GM18499 (cell line): Measurements from ENCODE around the gene TM2D1.
"Not testable (repeated sequence)": the region's sequence is repeated elsewhere in the genome, so short reads cannot be mapped to it uniquely, and the experiment has no call there.

Experiments used
- ATAC-seq: cut with Tn5 transposase; IDR thresholded peaks from one replicate; pipeline ENCODE4 v1.9.1; 2021; ENCODE audit warnings: moderate number of reproducible peaks; ENCODE audit not compliant: insufficient read depth, unreplicated experiment

Gene TM2D1

DNA sequence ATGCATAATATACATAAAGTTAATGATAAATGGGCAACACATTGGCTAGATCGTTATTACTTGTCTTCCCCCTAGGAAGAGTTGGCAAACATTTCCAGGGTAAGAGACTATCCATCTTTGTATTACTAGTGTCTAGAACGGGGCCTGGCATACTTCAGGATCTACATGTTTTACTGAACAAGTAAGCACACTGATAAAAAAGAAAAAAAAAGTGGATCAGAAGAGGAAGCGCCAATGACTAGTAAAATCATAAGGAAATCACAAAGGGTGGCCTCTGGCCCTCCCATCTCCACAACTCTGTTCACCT is 482 bp downstream of the TM2D1 start:
- ATAC-seq = no peak

GRCh38 chr1:61718996-61719663 is 5.8 kb downstream of the TM2D1 start:
- ATAC-seq = not testable (repeated sequence)

- ATAC-seq = no peak
These were observed 13.0 kb downstream of the TM2D1 start for GRCh38 chr1:61711969-61712368.

DNA sequence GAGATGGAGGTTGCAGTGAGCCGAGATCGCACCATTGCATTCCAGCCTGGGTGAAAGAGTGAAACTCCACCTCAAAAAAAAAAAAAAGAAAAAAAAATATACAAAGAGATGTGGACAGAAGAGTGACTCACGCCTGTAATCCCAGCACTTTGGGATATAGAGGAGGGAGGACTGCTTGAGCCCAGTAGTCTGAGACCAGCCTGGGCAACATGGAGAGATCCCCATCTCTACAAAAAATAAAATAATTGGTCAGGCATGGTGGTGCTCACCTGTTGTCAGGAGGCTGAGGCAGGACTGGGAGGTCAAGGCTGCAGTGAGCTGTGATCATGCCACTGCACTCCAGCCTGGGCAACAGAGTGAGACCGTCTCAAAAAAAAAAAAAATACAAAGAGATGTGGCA is 13.7 kb downstream of the TM2D1 start:
- ATAC-seq = not testable (repeated sequence)

GRCh38 chr1:61709908-61710289 is 15.0 kb downstream of the TM2D1 start:
- ATAC-seq = no peak

- no peak for ATAC-seq
These were observed 15.7 kb downstream of the TM2D1 start for GRCh38 chr1:61708953-61709907.

- no peak for ATAC-seq
These were observed 24.8 kb downstream of the TM2D1 start for GRCh38 chr1:61699911-61700851.

GRCh38 chr1:61692155-61692800 is 32.7 kb downstream of the TM2D1 start:
- ATAC-seq = no peak

DNA sequence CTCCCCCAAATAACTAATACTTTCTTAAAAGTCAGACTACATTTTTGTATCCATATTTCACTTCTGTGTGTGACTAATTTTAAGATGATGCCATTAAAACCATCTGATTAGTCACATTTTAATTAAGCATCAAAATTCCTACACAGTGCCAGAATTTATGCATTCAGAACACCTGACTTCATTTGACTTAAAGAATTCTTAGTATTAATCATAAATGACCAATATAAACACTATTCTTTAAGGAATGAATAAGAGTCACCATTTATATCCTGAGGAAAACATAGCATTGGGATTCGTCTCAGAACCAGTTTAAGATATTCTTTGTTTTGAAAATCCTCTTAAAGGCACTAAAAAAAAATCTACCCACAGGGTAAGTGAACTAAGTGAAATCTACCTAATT is 37.0 kb downstream of the TM2D1 start:
- no peak for ATAC-seq

GRCh38 chr1:61682891-61683290 is 42.0 kb downstream of the TM2D1 start:
- ATAC-seq = no peak

DNA sequence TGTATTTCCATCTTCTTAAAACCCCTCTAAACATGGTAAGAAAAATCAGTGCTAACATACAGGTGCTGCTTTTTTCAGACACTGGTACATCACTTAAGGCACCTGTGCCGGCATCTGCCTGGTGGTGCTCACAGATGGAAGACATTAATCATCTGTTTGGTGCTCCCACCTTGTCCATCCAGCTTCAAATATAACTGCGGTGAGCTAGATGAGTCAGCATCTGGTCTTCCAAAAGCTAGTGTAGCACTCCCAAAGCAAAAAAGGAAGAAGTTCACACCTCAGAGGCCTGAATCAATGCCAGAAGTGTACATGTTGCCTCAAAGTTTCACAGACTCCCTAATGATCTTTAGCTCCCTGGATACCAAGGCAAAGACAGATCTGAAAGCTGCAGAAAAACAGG is 44.4 kb downstream of the TM2D1 start:
- no peak for ATAC-seq

- not testable (repeated sequence) for ATAC-seq
These were observed 48.1 kb downstream of the TM2D1 start for GRCh38 chr1:61676881-61677280.

DNA sequence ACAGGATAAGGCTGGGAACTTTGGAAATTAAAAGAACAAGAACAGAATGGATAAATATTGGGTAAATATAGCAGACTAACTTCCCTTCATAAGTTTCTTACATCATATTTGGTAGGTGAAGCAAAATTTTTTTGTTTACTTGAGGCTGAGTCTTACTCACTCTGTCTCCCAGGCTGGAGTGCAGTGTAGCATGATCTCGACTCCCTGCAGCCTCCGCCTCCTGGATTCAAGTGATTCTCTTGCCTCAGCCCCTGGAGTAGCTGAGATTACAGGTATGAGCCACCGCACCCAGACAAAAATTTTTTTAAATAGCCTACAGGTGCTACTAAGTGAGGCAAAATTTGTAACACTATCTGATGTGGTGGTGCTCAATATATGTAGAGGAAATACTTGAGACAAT is 50.7 kb downstream of the TM2D1 start:
- no peak for ATAC-seq

GRCh38 chr1:61672376-61672775 is 52.6 kb downstream of the TM2D1 start:
- no peak for ATAC-seq

- no peak for ATAC-seq
These were observed 54.5 kb downstream of the TM2D1 start for GRCh38 chr1:61670445-61670844.

DNA sequence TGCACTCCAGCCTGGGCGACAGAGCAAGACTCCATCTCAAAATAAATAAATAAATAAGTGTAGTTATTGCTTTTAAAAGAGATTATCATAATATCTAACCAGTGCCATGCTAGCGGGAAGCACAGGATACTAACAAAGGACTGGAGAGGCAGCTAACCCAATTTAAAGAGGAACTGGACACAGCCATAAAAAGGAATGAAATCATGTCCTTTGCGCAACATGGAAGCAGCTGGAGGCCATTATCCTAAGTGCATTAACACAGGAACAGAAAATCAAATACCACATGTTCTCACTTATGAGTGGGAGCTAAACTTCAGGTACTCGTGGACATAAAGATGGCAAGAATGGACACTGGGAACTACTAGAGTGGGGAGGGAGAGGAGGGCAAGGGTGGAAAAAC is 54.9 kb downstream of the TM2D1 start:
- ATAC-seq = no peak

GRCh38 chr1:61659061-61659460 is 65.9 kb downstream of the TM2D1 start:
- no peak for ATAC-seq

GRCh38 chr1:61655453-61655852 is 69.5 kb downstream of the TM2D1 start:
- no peak for ATAC-seq

GRCh38 chr1:61654067-61654466 is 70.9 kb downstream of the TM2D1 start:
- ATAC-seq = no peak
